Erythroblast (primary cell): ENCODE data around the gene HAPLN2.

Experiments
- GATA1 ChIP-seq: IDR thresholded peaks from 2 replicates; pipeline ENCODE4 v1.6.1; 2011; ENCODE audit warnings: low read depth, mild to moderate bottlenecking, control low read depth, low read length, moderate library complexity
- POLR2A ChIP-seq: IDR thresholded peaks from 2 replicates; pipeline ENCODE4 v1.6.1; 2011; ENCODE audit warnings: mild to moderate bottlenecking, low read length

GRCh38 chr1:156667968-156668709, 48.9 kb downstream of the HAPLN2 start:
- no peak for TF ChIP-seq POLR2A
- no peak for TF ChIP-seq GATA1
